Measurements from ENCODE around the gene PGS1.

The PGS1 gene

DNA sequence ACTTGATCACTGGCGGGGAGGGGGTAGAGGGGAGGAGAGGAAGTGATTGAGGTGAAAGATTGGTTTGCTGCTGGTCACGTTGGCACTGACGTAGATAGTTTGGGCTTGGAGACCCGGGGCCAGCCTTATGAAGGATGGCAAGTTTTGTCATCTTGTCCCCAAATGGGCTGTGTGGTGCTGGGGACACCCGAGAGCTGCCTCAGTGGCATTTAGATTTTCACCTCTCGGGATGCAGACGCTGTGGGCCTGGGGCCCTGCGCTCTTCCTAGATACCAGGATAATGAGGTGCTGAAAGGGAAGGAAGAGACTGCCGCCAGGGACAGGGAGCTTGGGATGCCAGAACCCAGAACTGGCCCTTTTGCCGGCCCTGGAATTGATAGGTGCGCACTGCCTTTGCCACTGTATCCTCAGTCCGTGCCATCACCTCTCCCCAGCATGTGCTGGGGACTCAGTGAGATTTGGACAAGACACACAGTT is 17.2 kb upstream of the PGS1 start:
- no peak for DNase-seq (ENCODE audit: low read depth, low spot score)
- CTCF ChIA-PET = interaction anchor here (1.0 to 6.8 kb wide), 29 partner anchors 9 to 355 kb away, joined by 3 to 120 read pairs (median 7); partner anchors contain the start of genes AFMID, PGS1 and TK1
- H3K4me3 ChIP-seq (ENCODE audit: low read depth, low read length) = no peak overlapping the region; the same call in 1 of the 2 replicates
- TF ChIP-seq, protein P1, sequence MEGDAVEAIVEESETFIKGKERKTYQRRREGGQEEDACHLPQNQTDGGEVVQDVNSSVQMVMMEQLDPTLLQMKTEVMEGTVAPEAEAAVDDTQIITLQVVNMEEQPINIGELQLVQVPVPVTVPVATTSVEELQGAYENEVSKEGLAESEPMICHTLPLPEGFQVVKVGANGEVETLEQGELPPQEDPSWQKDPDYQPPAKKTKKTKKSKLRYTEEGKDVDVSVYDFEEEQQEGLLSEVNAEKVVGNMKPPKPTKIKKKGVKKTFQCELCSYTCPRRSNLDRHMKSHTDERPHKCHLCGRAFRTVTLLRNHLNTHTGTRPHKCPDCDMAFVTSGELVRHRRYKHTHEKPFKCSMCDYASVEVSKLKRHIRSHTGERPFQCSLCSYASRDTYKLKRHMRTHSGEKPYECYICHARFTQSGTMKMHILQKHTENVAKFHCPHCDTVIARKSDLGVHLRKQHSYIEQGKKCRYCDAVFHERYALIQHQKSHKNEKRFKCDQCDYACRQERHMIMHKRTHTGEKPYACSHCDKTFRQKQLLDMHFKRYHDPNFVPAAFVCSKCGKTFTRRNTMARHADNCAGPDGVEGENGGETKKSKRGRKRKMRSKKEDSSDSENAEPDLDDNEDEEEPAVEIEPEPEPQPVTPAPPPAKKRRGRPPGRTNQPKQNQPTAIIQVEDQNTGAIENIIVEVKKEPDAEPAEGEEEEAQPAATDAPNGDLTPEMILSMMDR (IDR thresholded peaks at IDR 0.05; ENCODE audit: insufficient read depth, low read length, missing control alignments) = no peak
- POLR2A ChIA-PET = interaction anchor here (0.9 to 3.6 kb wide), 6 partner anchors 13 to 67 kb away, joined by 3 to 33 read pairs (median 8); no protein-coding TSS in a partner anchor

GRCh38 chr17:78362232-78362631 is 16.2 kb upstream of the PGS1 start:
- no peak for DNase-seq (ENCODE audit: low read depth, low spot score)
- ChIA-PET POLR2A (no interaction called here), CTCF (interaction anchor here (1.1 to 6.8 kb wide), 11 partner anchors 14 to 346 kb away, joined by 3 to 120 read pairs (median 14); partner anchors contain the start of gene PGS1)
- no peak overlapping the region for H3K4me3 ChIP-seq (ENCODE audit: low read depth, low read length)
- TF ChIP-seq, protein P1 (IDR thresholded peaks at IDR 0.05; ENCODE audit: insufficient read depth, low read length, missing control alignments) = no peak

DNA sequence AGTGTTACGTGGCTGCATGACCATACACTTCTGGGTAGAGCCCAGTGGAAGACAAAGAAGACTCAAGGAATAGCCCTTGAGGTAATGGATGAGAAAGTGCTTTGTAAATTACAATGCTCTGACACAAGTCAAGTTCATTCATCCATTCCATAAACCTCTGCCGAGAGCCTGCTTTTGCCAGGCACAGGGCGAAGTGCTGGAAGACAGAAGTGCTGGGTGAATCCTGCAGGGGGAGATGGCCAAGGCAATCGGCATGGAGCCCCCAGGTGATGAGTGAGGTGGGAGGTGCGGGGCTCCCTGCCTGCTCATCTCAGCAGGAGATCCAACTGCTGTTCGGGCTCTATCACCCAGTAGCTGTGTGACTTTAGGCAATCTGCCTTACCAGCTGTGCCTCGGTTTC is 15.8 kb upstream of the PGS1 start:
- ChIA-PET CTCF (interaction anchor here (1.1 to 6.8 kb wide), 8 partner anchors 13 to 346 kb away, joined by 3 to 120 read pairs (median 18); partner anchors contain the start of gene PGS1), POLR2A (no interaction called here)
- no peak for DNase-seq (ENCODE audit: low read depth, low spot score)
- H3K4me3 ChIP-seq (ENCODE audit: low read depth, low read length) = no peak overlapping the region
- TF ChIP-seq, protein P1 (IDR thresholded peaks at IDR 0.05; ENCODE audit: insufficient read depth, low read length, missing control alignments) = no peak

DNA sequence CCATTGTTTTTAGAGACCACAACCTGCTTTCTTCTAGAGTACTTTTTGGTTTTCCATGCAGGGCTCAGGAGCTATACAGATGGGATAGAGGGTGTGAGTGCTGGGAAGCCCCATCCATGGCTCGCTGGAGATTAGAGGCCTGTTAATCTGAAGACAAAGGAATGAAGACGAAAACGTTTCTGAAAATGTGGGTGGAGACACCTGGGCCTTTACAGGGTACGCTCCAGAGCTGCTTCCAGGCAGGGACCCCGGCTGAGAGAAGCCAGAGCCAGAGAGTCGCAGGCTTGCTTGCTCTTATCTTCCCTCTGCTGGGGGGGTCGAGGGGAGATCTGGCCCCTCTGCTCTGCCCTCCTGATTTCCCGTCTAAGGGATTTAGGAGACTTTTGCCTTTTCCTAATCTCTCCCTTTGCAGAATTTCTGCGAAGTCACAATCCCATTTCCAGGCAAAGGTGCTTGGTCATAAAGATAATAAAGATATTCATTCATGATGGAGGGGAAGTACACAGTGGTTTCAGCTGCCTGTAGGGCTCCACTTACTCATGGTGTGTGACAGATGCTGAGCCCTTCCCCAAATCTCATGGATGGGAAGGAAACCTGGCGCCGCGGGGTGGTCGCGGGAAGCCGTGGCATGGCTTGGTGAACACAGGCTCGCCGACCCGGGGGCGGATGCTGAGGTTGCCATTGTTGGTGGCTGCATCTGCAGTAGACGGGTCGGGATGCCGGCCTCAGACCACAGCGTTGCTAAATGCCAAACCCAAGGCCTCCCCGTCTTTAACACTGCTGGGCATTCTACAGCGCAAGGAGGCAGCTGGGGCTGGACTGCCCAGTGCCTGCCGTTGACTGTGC is 13.8 kb upstream of the PGS1 start:
- ChIA-PET CTCF (interaction anchor here (0.7 to 6.8 kb wide), 5 partner anchors 11 to 114 kb away, joined by 3 to 120 read pairs (median 6); partner anchors contain the start of gene PGS1), POLR2A (interaction anchor here (0.5 to 0.9 kb wide), 2 partner anchors 26 to 53 kb away, joined by 3 read pairs; no protein-coding TSS in a partner anchor)
- TF ChIP-seq, protein P1 (IDR thresholded peaks at IDR 0.05; ENCODE audit: insufficient read depth, low read length, missing control alignments) = no peak
- no peak for DNase-seq (ENCODE audit: low read depth, low spot score)
- no peak overlapping the region for H3K4me3 ChIP-seq (ENCODE audit: low read depth, low read length)

- ChIA-PET CTCF (interaction anchor here (1.6 to 6.8 kb wide), 3 partner anchors 10 to 115 kb away, joined by 3 to 120 read pairs (median 9); partner anchors contain the start of gene PGS1), POLR2A (no interaction called here)
Observed at GRCh38 chr17:78365561-78366108, 12.8 kb upstream of the PGS1 start.

More at GRCh38 chr17:78365561-78366108, 12.8 kb upstream of the PGS1 start:
- no peak for DNase-seq (ENCODE audit: low read depth, low spot score)
- peak overlapping the region; percentile 12; the same call in 1 of the 2 replicates for H3K4me3 ChIP-seq (ENCODE audit: low read depth, low read length)
- TF ChIP-seq, protein P1 (IDR thresholded peaks at IDR 0.05; ENCODE audit: insufficient read depth, low read length, missing control alignments) = no peak
